Loucy (cell line): ENCODE measurements around the gene TMEM178A.

Experiments used
- H2AFZ ChIP-seq: fragments of 200-600 bp; sonication (generic); 2 replicates; pipeline ENCODE4 v1.6.0; 2016; ENCODE audit warnings: antibody characterized with exemption, mild to moderate bottlenecking, low read length, moderate library complexity
- H3F3A ChIP-seq: fragments of 200-600 bp; 2 replicates; pipeline ENCODE4 v1.6.0; 2016; ENCODE audit warnings: antibody characterized with exemption, low read depth, mild to moderate bottlenecking
- H3K27me3 ChIP-seq: fragments of 200-600 bp; sonication (generic); 2 replicates; pipeline ENCODE4 v1.6.1; 2014; ENCODE audit warnings: low read length, mild to moderate bottlenecking; ENCODE audit not compliant: insufficient read depth, poor library complexity, severe bottlenecking
- H3K36me3 ChIP-seq: fragments of 200-600 bp; sonication (generic); 2 replicates; pipeline ENCODE4 v1.6.1; 2016; ENCODE audit warnings: low read length; ENCODE audit not compliant: insufficient read depth
- H3K4me1 ChIP-seq: fragments of 200-600 bp; sonication (generic); 2 replicates; pipeline ENCODE4 v1.5.1; 2014; ENCODE audit warnings: low read length, mild to moderate bottlenecking; ENCODE audit not compliant: insufficient read depth, poor library complexity, severe bottlenecking
- H3K4me2 ChIP-seq: fragments of 200-600 bp; sonication (generic); 2 replicates; pipeline ENCODE4 v1.6.0; 2014; ENCODE audit warnings: antibody characterized with exemption, low read length, low read depth, mild to moderate bottlenecking; ENCODE audit not compliant: poor library complexity, severe bottlenecking
- H3K4me3 ChIP-seq: fragments of 200-600 bp; sonication (generic); 2 replicates; pipeline ENCODE4 v1.5.1; 2014; ENCODE audit warnings: low read length, mild to moderate bottlenecking, mixed read lengths; ENCODE audit not compliant: poor library complexity, severe bottlenecking
- H3K79me2 ChIP-seq: fragments of 200-600 bp; sonication (generic); 2 replicates; pipeline ENCODE4 v1.6.1; 2014; ENCODE audit warnings: low read length; ENCODE audit not compliant: insufficient read depth
- H3K9ac ChIP-seq: fragments of 200-600 bp; sonication (generic); 2 replicates; pipeline ENCODE4 v1.6.0; 2014; ENCODE audit warnings: mild to moderate bottlenecking, low read depth, low read length, moderate library complexity; ENCODE audit not compliant: poor library complexity, severe bottlenecking
- H3K9me2 ChIP-seq: fragments of 200-600 bp; sonication (generic); replicated peaks from 2 replicates; pipeline ENCODE4 v1.6.1; 2016; ENCODE audit warnings: low read depth, low read length, mixed read lengths
- H3K9me3 ChIP-seq: fragments of 200-600 bp; sonication (generic); 2 replicates; pipeline ENCODE4 v1.6.1; 2014; ENCODE audit warnings: mild to moderate bottlenecking, antibody characterized with exemption, low read length, low read depth; ENCODE audit not compliant: insufficient read depth
- H4K20me1 ChIP-seq: fragments of 200-600 bp; sonication (generic); 2 replicates; pipeline ENCODE4 v1.6.0; 2014; ENCODE audit warnings: antibody characterized with exemption, low read length, mild to moderate bottlenecking; ENCODE audit not compliant: insufficient read depth, poor library complexity, severe bottlenecking
- EZH2phosphoT487 ChIP-seq: fragments of 200-600 bp; IDR thresholded peaks from 2 replicates; pipeline ENCODE4 v1.6.1; 2018; ENCODE audit warnings: antibody characterized with exemption, mild to moderate bottlenecking, moderate library complexity, borderline replicate concordance
- TF ChIP-seq, protein P1 (sequence below): fragments of 200-600 bp; sonication (generic); conservative IDR thresholded peaks from 2 replicates; pipeline ENCODE4 v1.5.1; 2014; ENCODE audit warnings: mild to moderate bottlenecking, antibody characterized with exemption, low read length

Gene TMEM178A

DNA sequence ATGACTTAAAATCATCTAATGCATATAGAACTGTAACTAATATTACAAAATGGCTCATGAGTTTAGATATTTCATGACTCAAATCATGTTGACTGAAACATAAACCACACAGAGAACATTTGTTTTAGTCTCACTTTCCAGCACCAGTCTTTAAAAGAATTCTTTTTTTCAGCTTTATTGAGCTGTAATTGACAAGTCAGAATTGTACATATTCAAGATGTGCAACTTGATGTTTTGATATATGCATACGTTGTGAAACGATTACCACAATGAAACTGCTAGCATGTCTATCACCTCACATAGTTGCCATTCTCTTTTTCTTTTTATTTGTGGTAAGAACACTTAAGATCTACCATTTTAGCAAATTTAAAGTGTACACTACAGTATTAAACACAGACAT is 25.0 kb upstream of the TMEM178A start:
- no peaks in the 10 kb centered on the region for H3K36me3 ChIP-seq
- H4K20me1 ChIP-seq: no peaks in the 10 kb centered on the region
- H3K27me3 ChIP-seq: no peaks in the 10 kb centered on the region
- no peaks in the 10 kb centered on the region for H3F3A ChIP-seq
- no peaks in the 10 kb centered on the region for H3K4me1 ChIP-seq
- H3K79me2 ChIP-seq: no peaks in the 10 kb centered on the region
- H3K4me2 ChIP-seq: no peak overlapping the region
- TF ChIP-seq, protein P1, sequence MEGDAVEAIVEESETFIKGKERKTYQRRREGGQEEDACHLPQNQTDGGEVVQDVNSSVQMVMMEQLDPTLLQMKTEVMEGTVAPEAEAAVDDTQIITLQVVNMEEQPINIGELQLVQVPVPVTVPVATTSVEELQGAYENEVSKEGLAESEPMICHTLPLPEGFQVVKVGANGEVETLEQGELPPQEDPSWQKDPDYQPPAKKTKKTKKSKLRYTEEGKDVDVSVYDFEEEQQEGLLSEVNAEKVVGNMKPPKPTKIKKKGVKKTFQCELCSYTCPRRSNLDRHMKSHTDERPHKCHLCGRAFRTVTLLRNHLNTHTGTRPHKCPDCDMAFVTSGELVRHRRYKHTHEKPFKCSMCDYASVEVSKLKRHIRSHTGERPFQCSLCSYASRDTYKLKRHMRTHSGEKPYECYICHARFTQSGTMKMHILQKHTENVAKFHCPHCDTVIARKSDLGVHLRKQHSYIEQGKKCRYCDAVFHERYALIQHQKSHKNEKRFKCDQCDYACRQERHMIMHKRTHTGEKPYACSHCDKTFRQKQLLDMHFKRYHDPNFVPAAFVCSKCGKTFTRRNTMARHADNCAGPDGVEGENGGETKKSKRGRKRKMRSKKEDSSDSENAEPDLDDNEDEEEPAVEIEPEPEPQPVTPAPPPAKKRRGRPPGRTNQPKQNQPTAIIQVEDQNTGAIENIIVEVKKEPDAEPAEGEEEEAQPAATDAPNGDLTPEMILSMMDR: no peak
- no peak for TF ChIP-seq EZH2phosphoT487
- no peak overlapping the region for H3K9ac ChIP-seq
- H3K9me3 ChIP-seq: no peaks in the 10 kb centered on the region
- H2AFZ ChIP-seq: no peak overlapping the region
- no peak overlapping the region for H3K4me3 ChIP-seq
- H3K9me2 ChIP-seq: no peaks in the 10 kb centered on the region

DNA sequence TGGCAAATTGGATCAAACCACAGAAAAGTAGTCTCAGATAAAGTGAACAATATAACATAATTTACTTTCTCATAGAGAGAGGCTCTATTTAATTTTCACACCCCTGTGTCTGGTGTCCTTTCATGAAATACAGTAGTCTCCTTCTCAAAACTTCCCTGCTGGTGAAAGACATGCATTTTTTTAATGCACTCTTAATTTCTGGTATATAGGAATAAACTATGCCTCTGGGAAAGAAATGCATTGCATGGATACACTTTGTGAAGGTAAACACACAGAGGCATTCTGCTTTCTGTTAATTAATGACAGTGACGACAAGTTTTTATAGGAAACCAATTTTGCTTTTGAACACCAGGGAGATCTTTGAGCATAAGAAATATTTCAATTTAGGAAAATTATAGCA is 24.1 kb upstream of the TMEM178A start:
- Histone ChIP-seq H3K4me2 (no peak overlapping the region), H3K9ac (no peak overlapping the region), H2AFZ (no peak overlapping the region), H3K4me1 (no peaks in the 10 kb centered on the region), H3K27me3 (no peaks in the 10 kb centered on the region), H3K79me2 (no peaks in the 10 kb centered on the region), H3K9me3 (no peaks in the 10 kb centered on the region), H3K36me3 (no peaks in the 10 kb centered on the region), H3F3A (no peaks in the 10 kb centered on the region), H3K4me3 (no peak overlapping the region), H3K9me2 (no peaks in the 10 kb centered on the region), H4K20me1 (no peaks in the 10 kb centered on the region)
- TF ChIP-seq EZH2phosphoT487: no peak
- TF ChIP-seq, protein P1: no peak

DNA sequence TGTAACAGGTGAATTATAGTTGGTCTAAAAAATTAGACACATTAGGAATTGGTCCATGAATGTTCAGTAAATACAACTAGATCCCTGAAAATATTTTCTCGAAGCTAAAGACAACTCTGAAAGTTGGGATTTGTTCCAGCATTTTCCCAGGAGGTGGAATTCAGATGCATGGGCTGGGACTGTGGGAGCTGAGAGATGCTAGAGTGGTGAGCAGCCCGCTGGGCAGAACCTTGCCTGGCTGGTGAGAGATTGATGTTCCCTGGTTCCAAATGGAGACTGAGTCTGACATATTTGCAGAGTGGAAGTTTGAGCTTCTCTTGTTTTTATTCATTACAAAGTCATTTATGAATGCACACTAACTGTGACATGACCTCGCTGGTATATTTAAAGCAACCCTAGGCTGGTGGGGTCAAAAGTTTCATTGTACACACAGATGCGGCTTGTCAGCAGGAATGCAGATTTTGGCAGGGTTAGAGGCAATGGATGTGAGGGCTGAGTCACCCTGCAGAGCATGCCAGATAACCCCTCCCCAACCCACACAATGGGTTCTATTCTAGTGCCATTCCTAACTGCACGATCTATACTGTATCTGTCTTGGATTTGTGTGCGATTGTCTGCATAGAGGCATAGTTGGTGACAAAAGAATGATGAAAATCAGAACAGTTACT is 23.5 kb upstream of the TMEM178A start:
- Histone ChIP-seq H4K20me1 (no peaks in the 10 kb centered on the region), H2AFZ (no peak overlapping the region), H3K9me2 (no peaks in the 10 kb centered on the region), H3K9ac (no peak overlapping the region), H3F3A (no peaks in the 10 kb centered on the region), H3K79me2 (no peaks in the 10 kb centered on the region), H3K4me2 (no peak overlapping the region), H3K27me3 (no peaks in the 10 kb centered on the region), H3K36me3 (no peaks in the 10 kb centered on the region), H3K4me3 (no peak overlapping the region), H3K9me3 (no peaks in the 10 kb centered on the region), H3K4me1 (no peaks in the 10 kb centered on the region)
- no peak for TF ChIP-seq EZH2phosphoT487
- TF ChIP-seq, protein P1: no peak
